HL-60 (cell line): ENCODE data around the gene FAM184B.

Experiments
- GABPA ChIP-seq: IDR thresholded peaks from 2 replicates; pipeline ENCODE4 v1.6.1; 2012; ENCODE audit warnings: low read depth
- POLR2AphosphoS5 ChIP-seq: IDR thresholded peaks from 2 replicates; pipeline ENCODE4 v1.6.1; 2012; ENCODE audit warnings: low read depth
- REST ChIP-seq: IDR thresholded peaks from 2 replicates; pipeline ENCODE4 v1.6.1; 2012; ENCODE audit warnings: low read depth; ENCODE audit not compliant: insufficient replicate concordance
- TF ChIP-seq, protein P1 (sequence below): IDR thresholded peaks from one replicate; pipeline ENCODE4 v1.5.1; 2011; ENCODE audit warnings: low read length, control low read depth, inconsistent platforms; ENCODE audit not compliant: insufficient read depth

- TF ChIP-seq, protein P1, sequence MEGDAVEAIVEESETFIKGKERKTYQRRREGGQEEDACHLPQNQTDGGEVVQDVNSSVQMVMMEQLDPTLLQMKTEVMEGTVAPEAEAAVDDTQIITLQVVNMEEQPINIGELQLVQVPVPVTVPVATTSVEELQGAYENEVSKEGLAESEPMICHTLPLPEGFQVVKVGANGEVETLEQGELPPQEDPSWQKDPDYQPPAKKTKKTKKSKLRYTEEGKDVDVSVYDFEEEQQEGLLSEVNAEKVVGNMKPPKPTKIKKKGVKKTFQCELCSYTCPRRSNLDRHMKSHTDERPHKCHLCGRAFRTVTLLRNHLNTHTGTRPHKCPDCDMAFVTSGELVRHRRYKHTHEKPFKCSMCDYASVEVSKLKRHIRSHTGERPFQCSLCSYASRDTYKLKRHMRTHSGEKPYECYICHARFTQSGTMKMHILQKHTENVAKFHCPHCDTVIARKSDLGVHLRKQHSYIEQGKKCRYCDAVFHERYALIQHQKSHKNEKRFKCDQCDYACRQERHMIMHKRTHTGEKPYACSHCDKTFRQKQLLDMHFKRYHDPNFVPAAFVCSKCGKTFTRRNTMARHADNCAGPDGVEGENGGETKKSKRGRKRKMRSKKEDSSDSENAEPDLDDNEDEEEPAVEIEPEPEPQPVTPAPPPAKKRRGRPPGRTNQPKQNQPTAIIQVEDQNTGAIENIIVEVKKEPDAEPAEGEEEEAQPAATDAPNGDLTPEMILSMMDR: no peak
- no peak for TF ChIP-seq POLR2AphosphoS5
- TF ChIP-seq REST: no peak
- TF ChIP-seq GABPA: no peak
These were observed 124.3 kb downstream of the FAM184B start for GRCh38 chr4:17657090-17657489.
